ENCODE results near the gene WIF1.

WIF1 gene, protein sequence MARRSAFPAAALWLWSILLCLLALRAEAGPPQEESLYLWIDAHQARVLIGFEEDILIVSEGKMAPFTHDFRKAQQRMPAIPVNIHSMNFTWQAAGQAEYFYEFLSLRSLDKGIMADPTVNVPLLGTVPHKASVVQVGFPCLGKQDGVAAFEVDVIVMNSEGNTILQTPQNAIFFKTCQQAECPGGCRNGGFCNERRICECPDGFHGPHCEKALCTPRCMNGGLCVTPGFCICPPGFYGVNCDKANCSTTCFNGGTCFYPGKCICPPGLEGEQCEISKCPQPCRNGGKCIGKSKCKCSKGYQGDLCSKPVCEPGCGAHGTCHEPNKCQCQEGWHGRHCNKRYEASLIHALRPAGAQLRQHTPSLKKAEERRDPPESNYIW

DNA sequence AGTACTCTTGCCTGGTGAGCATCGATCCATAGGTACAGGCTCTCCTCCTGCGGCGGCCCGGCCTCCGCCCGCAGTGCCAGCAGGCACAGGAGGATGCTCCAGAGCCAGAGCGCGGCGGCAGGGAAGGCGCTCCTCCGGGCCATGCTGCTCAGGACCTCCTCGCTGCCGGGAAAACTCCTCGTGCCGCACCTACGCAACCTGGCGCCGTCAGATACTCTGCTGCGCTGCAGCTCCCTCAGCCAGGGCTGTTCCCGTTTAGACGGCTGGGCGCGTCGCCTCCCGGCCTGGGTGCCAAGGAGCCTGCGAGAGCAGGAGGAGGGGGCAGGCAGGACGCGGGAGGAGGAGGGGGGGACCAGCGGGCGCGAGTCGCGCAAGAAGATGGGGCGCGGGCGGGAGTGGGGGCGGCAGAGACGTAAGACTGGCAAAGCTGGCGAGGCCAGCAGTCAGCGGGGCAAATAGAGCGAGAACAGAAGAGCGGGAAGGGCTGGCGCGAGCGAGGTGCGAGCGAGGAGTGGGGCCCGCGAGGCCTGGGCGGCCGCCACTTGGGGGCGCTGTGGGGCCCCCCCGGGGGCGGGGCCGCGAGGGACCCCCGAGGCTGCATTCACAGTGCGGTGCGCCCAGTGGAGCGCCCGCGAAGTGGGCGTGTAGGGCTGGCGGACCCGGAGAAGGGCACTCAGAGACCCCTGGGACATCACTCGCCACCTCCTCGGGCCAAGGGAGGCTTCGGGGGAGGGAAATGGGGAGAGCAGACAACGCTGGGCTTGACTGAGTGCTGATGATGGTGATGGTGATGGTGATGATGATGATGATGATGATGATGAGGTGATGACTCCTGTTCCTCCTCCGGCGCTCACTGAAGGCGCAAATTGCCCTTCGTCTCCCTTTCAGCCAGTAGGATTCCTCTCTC is at the start of gene WIF1:
WIF1 (minus strand) TSS at position 257 of the 907 bp plus-strand sequence; CDS start at position 143, 114 bp downstream.
- Histone ChIP-seq H3K27me3 (ENCODE audit: control insufficient read depth in 1 of 2, insufficient read depth in 2 of 2, low read length in 2 of 2) (peaks cover 34 to 52% of the 10 kb centered on the region in 2 donors), H3K9ac (ENCODE audit: low read depth in 1 of 2, low read length in 2 of 2) (no peak within 1 kb of the TSS), H3K9me3 (ENCODE audit: control insufficient read depth in 1 of 2, low read length in 2 of 2) (no peaks in the 10 kb centered on the region), H3K27ac (ENCODE audit: low read depth, low read length) (no peak within 1 kb of the TSS), H3K36me3 (ENCODE audit: control insufficient read depth in 1 of 2, insufficient read depth in 2 of 2, low read length in 2 of 2) (no peaks in the 10 kb centered on the region), H3K4me3 (ENCODE audit: low read depth in 1 of 2, low read length in 2 of 2) (peak within 1 kb of the TSS; percentile 15 to 38), H3K4me1 (ENCODE audit: control insufficient read depth in 1 of 2, insufficient read depth in 2 of 2, low read length in 2 of 2) (peaks cover 0 to 5% of the 10 kb centered on the region in 2 donors)

DNA sequence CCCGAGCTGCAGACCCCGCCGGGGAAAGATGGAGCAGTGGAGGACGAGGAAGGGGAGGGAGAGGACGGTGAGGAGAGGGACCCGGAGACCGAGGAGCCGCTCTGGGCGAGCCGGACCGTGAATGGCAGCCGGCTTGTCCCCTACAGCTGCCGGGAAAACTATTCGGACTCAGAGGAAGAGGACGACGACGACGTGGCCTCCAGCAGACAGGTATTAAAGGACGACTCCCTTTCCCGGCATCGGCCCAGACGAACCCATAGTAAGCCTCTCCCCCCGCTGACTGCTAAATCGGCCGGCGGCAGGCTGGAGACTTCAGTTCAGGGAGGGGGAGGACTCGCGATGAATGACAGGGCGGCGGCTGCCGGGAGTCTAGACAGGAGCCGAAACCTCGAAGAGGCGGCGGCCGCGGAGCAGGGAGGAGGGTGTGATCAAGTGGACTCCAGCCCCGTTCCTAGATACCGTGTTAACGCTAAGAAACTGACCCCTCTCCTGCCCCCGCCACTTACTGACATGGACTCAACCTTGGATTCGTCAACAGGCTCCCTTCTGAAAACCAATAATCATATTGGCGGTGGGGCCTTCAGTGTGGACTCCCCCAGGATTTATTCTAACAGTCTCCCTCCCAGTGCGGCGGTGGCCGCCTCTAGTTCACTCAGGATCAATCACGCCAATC is 49.2 kb upstream of the WIF1 start:
- Histone ChIP-seq H3K9me3 (ENCODE audit: control insufficient read depth in 1 of 2, low read length in 2 of 2) (no peaks in the 10 kb centered on the region), H3K27me3 (ENCODE audit: control insufficient read depth in 1 of 2, insufficient read depth in 2 of 2, low read length in 2 of 2) (no peaks in the 10 kb centered on the region), H3K4me1 (ENCODE audit: control insufficient read depth in 1 of 2, insufficient read depth in 2 of 2, low read length in 2 of 2) (peaks cover 30 to 51% of the 10 kb centered on the region in 2 donors), H3K9ac (ENCODE audit: low read depth in 1 of 2, low read length in 2 of 2) (peak overlapping the region; percentile 91 to 92), H3K27ac (ENCODE audit: low read depth, low read length) (peak overlapping the region; percentile 89), H3K4me3 (ENCODE audit: low read depth in 1 of 2, low read length in 2 of 2) (peak overlapping the region; percentile 82 to 91), H3K36me3 (ENCODE audit: control insufficient read depth in 1 of 2, insufficient read depth in 2 of 2, low read length in 2 of 2) (peaks cover 0 to 8% of the 10 kb centered on the region in 2 donors)

DNA sequence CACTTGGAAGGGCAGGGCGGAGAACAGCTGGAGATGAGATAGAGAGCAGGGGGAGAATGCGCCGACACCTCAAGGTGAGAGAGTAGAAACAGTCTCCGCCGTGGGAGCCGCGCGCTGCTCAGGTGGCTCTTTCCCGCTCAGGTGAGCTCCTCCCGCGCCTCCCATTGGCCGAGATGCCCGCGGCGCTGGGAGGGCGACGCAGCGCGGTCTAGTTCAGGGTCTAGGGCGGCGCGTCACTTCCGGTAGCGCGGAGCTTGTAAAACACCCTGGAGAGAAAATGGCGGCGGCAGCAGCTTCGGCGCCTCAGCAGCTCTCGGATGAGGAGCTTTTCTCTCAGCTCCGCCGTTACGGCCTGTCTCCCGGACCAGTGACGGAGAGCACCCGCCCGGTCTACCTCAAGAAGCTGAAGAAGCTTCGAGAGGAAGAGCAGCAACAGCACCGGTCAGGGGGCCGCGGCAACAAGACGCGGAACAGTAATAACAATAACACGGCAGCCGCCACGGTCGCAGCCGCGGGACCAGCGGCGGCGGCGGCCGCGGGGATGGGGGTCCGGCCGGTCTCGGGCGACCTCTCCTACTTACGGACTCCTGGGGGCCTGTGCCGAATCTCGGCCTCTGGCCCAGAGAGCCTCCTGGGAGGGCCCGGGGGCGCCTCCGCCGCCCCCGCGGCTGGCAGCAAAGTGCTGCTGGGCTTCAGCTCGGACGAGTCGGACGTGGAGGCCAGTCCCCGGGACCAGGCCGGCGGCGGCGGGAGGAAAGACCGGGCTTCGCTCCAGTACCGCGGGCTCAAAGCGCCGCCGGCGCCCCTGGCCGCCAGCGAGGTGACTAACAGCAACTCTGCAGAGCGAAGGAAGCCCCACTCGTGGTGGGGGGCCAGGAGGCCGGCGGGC is 48.5 kb upstream of the WIF1 start, which contains the start of gene LEMD3:
LEMD3 (plus strand) TSS at position 264 of the 889 bp plus-strand sequence; CDS start at position 278, 14 bp downstream.
- H3K4me1 ChIP-seq (ENCODE audit: control insufficient read depth in 1 of 2, insufficient read depth in 2 of 2, low read length in 2 of 2), result peaks cover 28 to 46% of the 10 kb centered on the region in 2 donors
- peak within 1 kb of the TSS; percentile 82 to 91 for H3K4me3 ChIP-seq (ENCODE audit: low read depth in 1 of 2, low read length in 2 of 2)
- no peaks in the 10 kb centered on the region for H3K36me3 ChIP-seq (ENCODE audit: control insufficient read depth in 1 of 2, insufficient read depth in 2 of 2, low read length in 2 of 2)
- no peaks in the 10 kb centered on the region for H3K27me3 ChIP-seq (ENCODE audit: control insufficient read depth in 1 of 2, insufficient read depth in 2 of 2, low read length in 2 of 2)
- H3K9me3 ChIP-seq (ENCODE audit: control insufficient read depth in 1 of 2, low read length in 2 of 2), result no peaks in the 10 kb centered on the region
- H3K9ac ChIP-seq (ENCODE audit: low read depth in 1 of 2, low read length in 2 of 2), result peak within 1 kb of the TSS; percentile 91 to 92
- peak within 1 kb of the TSS; percentile 89 for H3K27ac ChIP-seq (ENCODE audit: low read depth, low read length)

DNA sequence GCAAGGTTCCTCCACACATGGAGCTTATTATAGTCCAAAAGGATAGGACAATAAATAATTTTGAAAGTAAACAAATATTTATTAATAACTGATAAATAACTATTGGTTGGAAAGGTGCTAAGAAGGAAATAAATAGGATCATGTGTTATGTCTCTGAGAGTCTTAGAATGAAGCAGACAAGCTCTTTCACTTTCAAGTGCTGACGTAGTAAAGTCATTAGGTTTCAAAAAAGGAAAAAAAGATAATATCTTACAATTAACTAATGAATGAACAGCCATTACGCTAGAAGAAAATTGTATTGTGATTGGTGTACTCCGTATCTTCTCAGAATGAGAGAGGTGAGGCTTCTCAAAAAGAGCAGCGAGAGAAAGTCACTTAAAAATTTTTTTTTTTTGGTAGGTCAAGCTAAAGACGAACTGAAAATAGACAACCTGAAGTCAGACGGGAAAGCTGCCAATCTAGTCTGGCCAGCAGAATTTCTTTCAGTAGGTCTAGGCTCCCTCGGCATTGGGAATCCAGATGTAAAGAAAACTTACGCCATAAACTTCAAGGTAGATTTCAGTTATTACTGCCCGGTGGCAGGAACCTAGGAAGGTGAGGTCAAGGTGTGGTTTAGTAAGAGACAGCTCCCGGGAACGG is 47.7 kb upstream of the WIF1 start:
- H3K27me3 ChIP-seq (ENCODE audit: control insufficient read depth in 1 of 2, insufficient read depth in 2 of 2, low read length in 2 of 2), result no peaks in the 10 kb centered on the region
- H3K9me3 ChIP-seq (ENCODE audit: control insufficient read depth in 1 of 2, low read length in 2 of 2), result no peaks in the 10 kb centered on the region
- H3K27ac ChIP-seq (ENCODE audit: low read depth, low read length), result peak overlapping the region; percentile 89
- H3K9ac ChIP-seq (ENCODE audit: low read depth in 1 of 2, low read length in 2 of 2), result peak overlapping the region; percentile 91 to 92
- no peaks in the 10 kb centered on the region for H3K36me3 ChIP-seq (ENCODE audit: control insufficient read depth in 1 of 2, insufficient read depth in 2 of 2, low read length in 2 of 2)
- peaks cover 27 to 39% of the 10 kb centered on the region in 2 donors for H3K4me1 ChIP-seq (ENCODE audit: control insufficient read depth in 1 of 2, insufficient read depth in 2 of 2, low read length in 2 of 2)
- peak overlapping the region; percentile 82 to 91 for H3K4me3 ChIP-seq (ENCODE audit: low read depth in 1 of 2, low read length in 2 of 2)

DNA sequence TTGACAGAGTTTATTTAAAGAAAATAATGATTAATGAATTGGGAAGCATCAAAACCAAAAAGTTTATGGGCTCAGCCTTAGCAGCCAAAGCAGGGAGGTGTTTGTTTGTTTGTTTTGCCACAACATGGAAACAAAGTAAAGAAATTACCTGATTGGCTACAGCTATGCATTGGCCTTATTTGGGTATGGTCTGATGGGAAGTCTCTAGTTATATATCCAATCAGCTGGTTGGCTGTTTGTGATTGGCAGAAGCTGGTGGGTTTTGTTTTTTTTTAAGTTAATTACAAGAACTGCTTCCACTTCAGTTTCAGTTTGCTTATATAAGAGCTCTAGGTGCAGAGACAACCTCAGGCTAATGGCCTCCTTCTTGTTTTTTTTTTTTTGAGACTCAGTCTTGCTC is 43.7 kb upstream of the WIF1 start:
- no peaks in the 10 kb centered on the region for H3K9me3 ChIP-seq (ENCODE audit: control insufficient read depth in 1 of 2, low read length in 2 of 2)
- peaks cover 0 to 20% of the 10 kb centered on the region in 2 donors for H3K27me3 ChIP-seq (ENCODE audit: control insufficient read depth in 1 of 2, insufficient read depth in 2 of 2, low read length in 2 of 2)
- H3K9ac ChIP-seq (ENCODE audit: low read depth in 1 of 2, low read length in 2 of 2), result no peak overlapping the region
- H3K36me3 ChIP-seq (ENCODE audit: control insufficient read depth in 1 of 2, insufficient read depth in 2 of 2, low read length in 2 of 2), result no peaks in the 10 kb centered on the region
- peaks cover 4 to 10% of the 10 kb centered on the region in 2 donors for H3K4me1 ChIP-seq (ENCODE audit: control insufficient read depth in 1 of 2, insufficient read depth in 2 of 2, low read length in 2 of 2)
- H3K27ac ChIP-seq (ENCODE audit: low read depth, low read length), result no peak overlapping the region
- H3K4me3 ChIP-seq (ENCODE audit: low read depth in 1 of 2, low read length in 2 of 2), result no peak overlapping the region

DNA sequence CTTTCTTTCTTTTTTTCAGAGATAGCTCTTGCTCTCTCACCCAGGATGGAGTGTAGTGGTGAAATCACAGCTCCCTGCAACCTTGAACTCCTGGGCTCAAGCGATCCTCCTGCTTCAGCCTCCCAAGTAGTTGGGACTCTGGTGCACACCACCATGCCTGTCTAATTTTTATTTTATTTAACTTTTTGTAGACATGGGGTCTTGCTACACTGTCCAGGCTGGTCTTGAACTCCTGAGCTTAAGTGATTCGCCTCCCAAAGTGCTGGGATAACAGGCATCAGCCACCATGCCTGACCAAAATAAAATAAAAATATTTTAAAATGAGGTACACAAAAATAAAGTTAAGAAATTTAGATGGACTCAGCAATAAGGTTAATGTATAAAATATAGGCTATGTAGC is 43.1 kb upstream of the WIF1 start:
- Histone ChIP-seq H3K4me1 (ENCODE audit: control insufficient read depth in 1 of 2, insufficient read depth in 2 of 2, low read length in 2 of 2) (peaks cover 4 to 10% of the 10 kb centered on the region in 2 donors), H3K9me3 (ENCODE audit: control insufficient read depth in 1 of 2, low read length in 2 of 2) (no peaks in the 10 kb centered on the region), H3K27ac (ENCODE audit: low read depth, low read length) (no peak overlapping the region), H3K36me3 (ENCODE audit: control insufficient read depth in 1 of 2, insufficient read depth in 2 of 2, low read length in 2 of 2) (no peaks in the 10 kb centered on the region), H3K4me3 (ENCODE audit: low read depth in 1 of 2, low read length in 2 of 2) (no peak overlapping the region), H3K27me3 (ENCODE audit: control insufficient read depth in 1 of 2, insufficient read depth in 2 of 2, low read length in 2 of 2) (peaks cover 0 to 22% of the 10 kb centered on the region in 2 donors), H3K9ac (ENCODE audit: low read depth in 1 of 2, low read length in 2 of 2) (no peak overlapping the region)

DNA sequence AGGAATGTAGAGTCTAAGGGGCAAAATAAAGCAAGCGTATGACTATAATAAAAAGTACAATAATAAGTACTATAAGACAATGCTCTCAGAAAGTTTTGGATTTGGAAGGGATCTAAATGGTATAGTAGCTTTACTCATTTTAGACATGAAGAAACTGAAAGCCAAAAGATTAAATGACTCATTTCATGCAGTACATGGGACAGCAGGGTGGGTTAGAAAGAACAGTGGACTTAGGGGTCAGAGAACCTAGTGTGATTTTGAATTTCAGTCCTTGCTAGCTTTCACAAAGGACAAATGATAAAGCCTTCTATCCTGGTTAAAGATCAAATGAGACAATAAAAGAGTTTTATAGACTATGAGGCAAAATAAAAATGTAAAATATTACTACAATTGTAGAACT is 41.5 kb upstream of the WIF1 start:
- H3K27ac ChIP-seq (ENCODE audit: low read depth, low read length), result no peak overlapping the region

DNA sequence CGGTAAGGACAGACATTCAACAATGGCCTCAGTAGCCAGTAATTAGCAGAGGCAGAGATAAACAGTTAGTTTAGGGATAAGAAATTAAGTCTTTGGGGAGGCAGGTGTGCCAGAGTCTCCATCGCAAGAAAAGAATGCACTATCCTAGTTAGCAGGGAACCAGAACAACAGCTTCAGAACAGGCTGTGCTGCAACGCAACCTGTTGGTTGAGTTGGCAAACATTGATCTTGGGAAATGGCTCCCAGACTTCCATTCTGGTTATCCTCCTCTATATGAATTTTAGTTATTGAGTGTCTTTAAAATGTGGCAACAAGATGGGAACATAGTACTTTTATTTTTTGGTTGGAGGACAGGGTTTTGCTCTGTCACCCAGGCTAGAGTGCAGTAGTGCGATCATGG is 36.0 kb upstream of the WIF1 start:
- Histone ChIP-seq H3K36me3 (ENCODE audit: control insufficient read depth in 1 of 2, insufficient read depth in 2 of 2, low read length in 2 of 2) (no peaks in the 10 kb centered on the region), H3K4me3 (ENCODE audit: low read depth in 1 of 2, low read length in 2 of 2) (no peak overlapping the region), H3K9ac (ENCODE audit: low read depth in 1 of 2, low read length in 2 of 2) (no peak overlapping the region), H3K4me1 (ENCODE audit: control insufficient read depth in 1 of 2, insufficient read depth in 2 of 2, low read length in 2 of 2) (no peaks in the 10 kb centered on the region), H3K27ac (ENCODE audit: low read depth, low read length) (no peak overlapping the region), H3K27me3 (ENCODE audit: control insufficient read depth in 1 of 2, insufficient read depth in 2 of 2, low read length in 2 of 2) (peaks cover 0 to 22% of the 10 kb centered on the region in 2 donors), H3K9me3 (ENCODE audit: control insufficient read depth in 1 of 2, low read length in 2 of 2) (no peaks in the 10 kb centered on the region)

More for the DNA sequence above, 41.5 kb upstream of the WIF1 start:
- Histone ChIP-seq H3K9me3 (ENCODE audit: control insufficient read depth in 1 of 2, low read length in 2 of 2) (no peaks in the 10 kb centered on the region), H3K9ac (ENCODE audit: low read depth in 1 of 2, low read length in 2 of 2) (no peak overlapping the region), H3K27me3 (ENCODE audit: control insufficient read depth in 1 of 2, insufficient read depth in 2 of 2, low read length in 2 of 2) (peaks cover 0 to 22% of the 10 kb centered on the region in 2 donors), H3K36me3 (ENCODE audit: control insufficient read depth in 1 of 2, insufficient read depth in 2 of 2, low read length in 2 of 2) (no peaks in the 10 kb centered on the region), H3K4me3 (ENCODE audit: low read depth in 1 of 2, low read length in 2 of 2) (no peak overlapping the region), H3K4me1 (ENCODE audit: control insufficient read depth in 1 of 2, insufficient read depth in 2 of 2, low read length in 2 of 2) (no peaks in the 10 kb centered on the region)

All from duodenal mucosa (tissue), 2 donors.